Measurements from ENCODE around the gene FAM241A.

DNA sequence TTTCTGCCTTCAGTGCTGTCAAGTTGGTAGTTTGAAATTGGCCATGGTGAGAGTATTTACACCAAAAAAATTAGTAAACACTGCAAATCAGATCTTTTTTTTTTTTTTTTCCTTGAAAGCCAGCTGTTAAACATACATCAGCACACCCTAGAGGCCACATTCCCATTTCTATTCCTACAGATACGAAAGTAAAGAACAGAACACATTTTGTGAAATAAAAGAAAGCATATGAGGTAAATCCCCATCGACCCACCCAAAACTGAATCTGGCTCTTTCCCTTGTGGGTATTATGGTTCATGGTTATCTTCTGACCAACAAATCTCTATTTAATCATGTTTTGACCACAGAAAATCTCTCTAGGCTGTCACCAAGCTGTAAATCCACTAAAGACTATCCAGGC lies 44.5 kb downstream of the FAM241A start:
- TF ChIP-seq, protein P1, sequence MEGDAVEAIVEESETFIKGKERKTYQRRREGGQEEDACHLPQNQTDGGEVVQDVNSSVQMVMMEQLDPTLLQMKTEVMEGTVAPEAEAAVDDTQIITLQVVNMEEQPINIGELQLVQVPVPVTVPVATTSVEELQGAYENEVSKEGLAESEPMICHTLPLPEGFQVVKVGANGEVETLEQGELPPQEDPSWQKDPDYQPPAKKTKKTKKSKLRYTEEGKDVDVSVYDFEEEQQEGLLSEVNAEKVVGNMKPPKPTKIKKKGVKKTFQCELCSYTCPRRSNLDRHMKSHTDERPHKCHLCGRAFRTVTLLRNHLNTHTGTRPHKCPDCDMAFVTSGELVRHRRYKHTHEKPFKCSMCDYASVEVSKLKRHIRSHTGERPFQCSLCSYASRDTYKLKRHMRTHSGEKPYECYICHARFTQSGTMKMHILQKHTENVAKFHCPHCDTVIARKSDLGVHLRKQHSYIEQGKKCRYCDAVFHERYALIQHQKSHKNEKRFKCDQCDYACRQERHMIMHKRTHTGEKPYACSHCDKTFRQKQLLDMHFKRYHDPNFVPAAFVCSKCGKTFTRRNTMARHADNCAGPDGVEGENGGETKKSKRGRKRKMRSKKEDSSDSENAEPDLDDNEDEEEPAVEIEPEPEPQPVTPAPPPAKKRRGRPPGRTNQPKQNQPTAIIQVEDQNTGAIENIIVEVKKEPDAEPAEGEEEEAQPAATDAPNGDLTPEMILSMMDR (IDR thresholded peaks at IDR 0.05): no peak
- no peak for TF ChIP-seq POLR2A (IDR thresholded peaks at IDR 0.05)

Measured in lower leg skin (tissue), 3 donors.